HepG2 (cell line): ENCODE results near the gene TTLL13.

Source experiments
- CBX2 ChIP-seq, 2 experiments: fragments of 200-600 bp in 1 of 2; sonication (generic); formaldehyde crosslinking in 1 of 2; IDR thresholded peaks; 2 replicates each; pipeline versions ENCODE4 v1.7.0 to v1.8.1; 2018 to 2022; ENCODE audit warnings: low read depth in 2 of 2, low read length in 1 of 2, mild to moderate bottlenecking in 1 of 2, missing genetic modification reagents in 1 of 2
- CHD2 ChIP-seq: IDR thresholded peaks from 2 replicates; pipeline ENCODE4 v1.6.1; 2011; ENCODE audit warnings: low read depth, low read length, improper control_type of control experiment
- CTCF ChIP-seq: sonication (generic); formaldehyde crosslinking; IDR thresholded peaks from 2 replicates; pipeline ENCODE4 v1.5.0; 2020; ENCODE audit warnings: mild to moderate bottlenecking, missing genetic modification reagents, moderate library complexity
- MTA1 ChIP-seq: sonication (generic); formaldehyde crosslinking; IDR thresholded peaks from 2 replicates; pipeline ENCODE4 v1.4.0; 2020; ENCODE audit warnings: missing genetic modification reagents, mild to moderate bottlenecking, borderline replicate concordance
- NFE2 ChIP-seq: sonication (generic); formaldehyde crosslinking; IDR thresholded peaks from 2 replicates; pipeline ENCODE4 v1.4.0; 2020; ENCODE audit warnings: missing genetic modification reagents
- RELA ChIP-seq: sonication (generic); formaldehyde crosslinking; IDR thresholded peaks from 2 replicates; pipeline ENCODE4 v1.4.0; 2020; ENCODE audit warnings: missing genetic modification reagents
- ZBTB20 ChIP-seq: sonication (generic); formaldehyde crosslinking; IDR thresholded peaks from 2 replicates; pipeline ENCODE4 v1.8.1; 2023; ENCODE audit warnings: missing genetic modification reagents, low read depth, mild to moderate bottlenecking, borderline replicate concordance
- ZNF816 ChIP-seq: sonication (generic); formaldehyde crosslinking; IDR thresholded peaks from 2 replicates; pipeline ENCODE4 v1.8.0; 2022; ENCODE audit warnings: missing genetic modification reagents, mild to moderate bottlenecking, borderline replicate concordance

GRCh38 chr15:90212221-90213098 lies 36.9 kb upstream of the TTLL13 start:
- TF ChIP-seq ZBTB20 (CRISPR knock-in tag) = no peak
- no peak for TF ChIP-seq CTCF (CRISPR knock-in tag)
- TF ChIP-seq ZNF816 (CRISPR knock-in tag) = no peak
- no peak for TF ChIP-seq CHD2
- TF ChIP-seq CBX2 (IDR thresholded peaks at IDR 0.05; ENCODE audit: low read depth, low read length) = no peak
- no peak for TF ChIP-seq CBX2 (CRISPR knock-in tag; IDR thresholded peaks at IDR 0.05; ENCODE audit: low read depth)
- TF ChIP-seq RELA (CRISPR knock-in tag) = no peak
- no peak for TF ChIP-seq NFE2 (CRISPR knock-in tag)
- TF ChIP-seq MTA1 (CRISPR knock-in tag) = no peak
